Activated T-cell treated with anti-CD3 and anti-CD28 coated beads for 1 hour (primary cell): ENCODE data around the gene TCP10L.
"Not testable (repeated sequence)": the region's sequence is repeated elsewhere in the genome, so short reads cannot be mapped to it uniquely, and the experiment has no call there.

Experiments
- DNase-seq: peaks from one replicate; pipeline ENCODE4 v3.0.0-alpha.2; 2020; ENCODE audit warnings: low read depth

TCP10L gene

DNA sequence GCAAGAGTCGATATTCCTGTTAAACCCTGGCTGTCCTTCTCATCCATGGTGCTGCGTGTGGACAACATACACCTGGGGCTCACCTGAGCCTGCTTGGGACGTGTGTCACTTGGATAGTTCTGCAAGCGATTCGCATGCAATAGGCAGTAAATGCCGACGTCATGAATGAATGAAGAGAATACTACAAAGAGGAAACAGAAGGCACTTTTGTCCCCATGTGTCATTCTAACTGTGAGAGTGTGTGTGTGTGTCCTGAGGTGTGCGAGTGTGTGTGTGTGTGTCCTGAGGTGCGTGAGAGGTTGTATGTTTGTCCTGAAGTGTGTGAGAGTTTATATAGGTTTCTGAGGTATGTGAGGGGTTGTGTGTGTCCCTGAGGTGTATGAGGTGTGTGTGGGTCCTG lies 647 bp upstream of the TCP10L start:
- no peak for DNase-seq

- DNase-seq, result no peak
Measured at GRCh38 chr21:32584472-32584871, 851 bp downstream of the TCP10L start.

DNA sequence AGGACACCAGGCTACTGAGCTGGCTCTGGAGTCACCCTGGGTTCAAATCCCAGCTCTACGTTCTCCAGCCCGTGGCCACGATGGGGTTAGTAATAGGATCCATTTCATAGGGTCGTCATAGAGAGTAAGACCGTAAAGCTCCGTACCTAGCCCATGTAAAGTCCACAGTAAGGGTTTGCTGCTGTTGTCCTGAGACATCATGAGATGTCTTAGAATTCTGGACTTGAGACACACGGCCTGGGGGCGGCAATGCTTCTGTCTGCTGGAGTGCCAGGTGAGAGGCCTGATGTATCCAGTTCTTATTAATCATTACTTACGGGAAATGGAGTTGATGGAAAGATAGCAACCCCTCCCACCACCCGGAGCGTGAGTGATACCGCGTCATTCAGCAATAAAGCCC lies 3.6 kb downstream of the TCP10L start:
- DNase-seq, result no peak

GRCh38 chr21:32580949-32581348 lies 4.4 kb downstream of the TCP10L start:
- DNase-seq, result no peak

- no peak for DNase-seq
Measured at GRCh38 chr21:32578107-32578691, 7.1 kb downstream of the TCP10L start.

DNA sequence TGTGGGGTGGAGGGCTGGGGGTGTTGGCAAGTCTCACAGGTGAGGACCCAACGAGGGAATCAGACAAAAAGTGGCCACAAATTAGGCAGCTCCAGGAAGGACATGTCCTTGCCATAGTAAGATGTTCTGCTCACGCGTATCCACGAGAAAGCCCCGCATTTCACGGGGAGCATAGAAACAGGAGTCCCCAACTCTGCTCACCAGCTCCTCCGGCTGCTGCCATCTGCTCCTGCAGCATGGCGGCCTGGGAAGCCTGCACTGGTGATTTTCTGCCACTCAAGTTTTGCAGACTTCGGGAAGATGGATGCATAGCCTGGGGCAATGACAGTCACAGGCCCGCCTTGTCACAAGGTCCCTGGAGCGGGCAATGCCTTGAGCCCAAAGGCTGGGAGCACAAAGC lies 9.3 kb downstream of the TCP10L start:
- no peak for DNase-seq

DNA sequence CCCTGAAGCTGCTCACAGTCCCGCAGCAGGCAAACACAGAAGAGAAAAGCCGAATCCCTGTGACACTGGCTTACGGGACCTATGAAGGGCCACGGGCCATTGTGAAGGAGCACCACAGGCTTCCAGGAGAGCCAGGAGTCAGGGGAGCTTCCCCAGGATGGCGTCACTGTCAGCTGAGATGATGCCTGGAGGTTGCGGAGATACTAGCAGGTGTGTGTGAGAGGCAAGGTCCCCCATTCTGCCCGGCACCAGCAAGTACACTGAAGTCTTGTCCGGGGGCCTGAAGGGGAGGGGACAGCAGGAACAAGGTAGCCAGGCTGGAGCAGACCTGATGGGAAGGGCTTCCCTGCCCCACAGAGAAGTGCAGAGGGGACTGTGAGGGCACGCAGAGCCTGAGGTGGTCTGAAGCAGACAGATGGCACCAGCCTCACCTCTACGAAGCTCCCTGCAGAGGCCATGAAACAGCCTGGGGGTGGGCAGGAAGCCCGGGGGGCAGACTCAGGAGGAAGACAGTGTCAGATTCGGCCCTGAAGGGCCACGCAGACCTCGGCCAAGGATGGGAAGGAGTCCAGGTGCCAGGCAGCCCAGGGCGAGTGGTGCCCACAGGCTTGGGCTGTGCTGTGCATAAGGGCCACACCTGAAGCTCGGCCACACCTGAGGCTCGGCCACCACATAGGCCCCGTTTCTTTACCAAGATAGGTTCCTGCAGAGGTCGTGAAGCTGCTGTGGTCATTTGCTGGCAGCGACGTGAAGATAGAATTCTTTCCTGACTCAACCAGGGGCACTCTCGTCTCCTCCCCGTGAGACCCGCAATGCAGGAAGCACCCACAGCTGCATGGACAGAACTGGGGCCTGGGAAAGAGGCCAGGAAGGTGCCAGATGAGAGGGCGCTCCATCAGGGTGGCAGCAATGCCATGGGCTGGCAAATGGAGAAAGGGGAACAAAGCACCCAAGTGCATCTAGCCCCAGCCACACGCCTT lies 10.1 kb downstream of the TCP10L start:
- no peak for DNase-seq

DNA sequence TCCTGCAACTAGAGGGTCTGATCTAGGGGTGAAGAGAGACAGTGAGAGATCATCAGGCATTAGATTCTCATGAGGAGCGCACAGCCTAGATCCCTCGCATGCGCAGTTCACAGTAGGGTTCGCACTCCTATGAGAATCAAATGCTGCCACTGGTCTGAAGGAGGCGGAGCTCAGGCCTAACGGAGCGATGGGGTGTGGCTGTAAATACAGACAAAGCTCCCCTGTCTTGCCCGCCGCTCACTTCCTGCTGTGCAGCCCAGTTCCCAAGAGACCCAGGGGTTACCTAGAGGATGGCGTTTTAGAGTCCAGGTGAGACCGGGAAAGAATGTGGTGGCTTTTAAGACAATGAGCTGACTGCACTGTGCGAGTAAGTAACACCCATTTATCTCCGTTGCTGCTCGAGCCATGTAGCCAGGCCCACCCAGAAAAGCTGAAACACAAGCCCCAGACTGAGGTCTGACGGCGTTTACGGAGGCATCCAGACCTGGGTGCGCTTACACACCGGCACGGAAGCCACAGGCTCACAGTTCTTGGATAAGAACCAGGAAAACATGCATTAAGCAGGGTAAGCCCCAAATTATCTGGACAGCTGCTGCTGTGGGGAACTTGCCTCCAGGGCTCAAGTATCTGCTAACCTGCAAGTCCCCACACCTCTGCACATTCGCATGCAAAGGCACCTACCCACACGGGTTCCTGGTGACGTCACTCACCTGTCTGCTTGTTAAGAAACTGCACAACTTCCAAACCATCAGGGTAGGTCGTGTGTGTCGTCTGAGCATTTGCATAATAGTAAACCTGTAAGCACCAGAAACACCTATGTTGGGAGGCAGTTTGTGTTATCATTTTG lies 12.5 kb downstream of the TCP10L start:
- DNase-seq, result no peak

- DNase-seq, result no peak
Measured at GRCh38 chr21:32570456-32570855, 14.9 kb downstream of the TCP10L start.

DNA sequence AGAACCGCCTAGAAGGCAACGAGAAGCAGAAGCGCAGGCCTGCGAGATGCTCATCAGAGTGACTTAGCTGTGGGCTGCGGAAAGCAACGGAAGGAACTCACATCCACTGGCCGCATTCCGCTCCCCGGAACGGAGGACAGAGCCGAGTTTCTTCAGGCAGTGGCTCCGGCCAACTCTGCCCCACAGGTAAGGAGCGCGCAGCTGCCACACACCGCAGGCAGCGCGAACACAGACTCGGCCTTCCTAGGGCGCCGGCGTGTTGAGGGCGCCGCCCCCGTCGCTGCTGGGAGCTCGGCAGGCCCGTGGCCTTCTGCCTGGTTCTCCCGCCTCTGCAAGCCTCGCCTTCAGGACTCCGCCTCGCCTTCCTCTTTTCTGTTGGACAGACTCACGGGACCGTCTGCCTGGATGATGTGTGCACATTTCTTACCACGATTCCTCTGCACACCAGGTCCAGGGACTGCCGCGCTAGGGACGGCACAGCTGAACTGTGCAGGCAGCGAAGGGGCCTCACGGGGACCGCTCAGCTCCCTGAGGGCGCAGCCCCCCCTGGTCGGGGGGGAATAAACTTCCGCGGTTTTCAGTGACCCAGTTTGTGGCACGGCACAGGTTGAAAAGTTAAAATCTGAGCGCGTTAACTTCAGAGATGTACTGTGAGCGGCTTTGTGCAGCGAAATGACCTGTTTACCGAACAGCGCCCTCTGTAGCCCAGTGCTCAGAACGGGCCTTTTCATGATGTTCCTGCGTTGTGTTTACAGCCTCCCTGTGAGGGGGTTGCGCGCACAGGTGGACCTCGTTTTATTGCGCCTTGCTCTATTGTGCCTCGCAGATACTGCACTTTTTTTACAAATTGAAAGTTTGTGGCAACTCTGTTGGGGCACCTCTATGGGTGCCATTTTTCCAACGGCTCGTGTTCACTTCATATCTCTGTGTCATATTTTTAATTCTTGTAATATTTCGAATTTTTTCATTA lies 15.8 kb downstream of the TCP10L start:
- DNase-seq, result peak; percentile 80

DNA sequence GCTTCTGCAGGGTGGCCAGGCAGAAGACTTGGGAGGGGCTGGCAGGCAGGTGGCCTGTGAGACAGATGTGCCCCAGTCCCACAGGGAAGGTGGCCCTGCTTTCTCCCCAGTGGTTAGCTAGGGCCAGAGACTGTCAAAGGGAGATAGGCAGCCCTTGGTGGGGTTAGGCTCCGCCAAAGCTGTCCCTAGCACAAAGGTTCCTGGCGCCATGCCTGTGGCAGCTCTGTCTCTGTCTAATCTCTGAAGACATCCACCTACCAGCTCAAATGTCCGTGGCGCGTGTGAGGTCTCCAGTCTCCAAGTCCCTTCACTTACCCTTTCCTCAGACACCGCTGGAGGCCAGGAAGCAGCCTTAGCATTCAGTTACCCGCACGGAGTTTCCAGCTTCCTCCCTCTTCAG lies 17.7 kb downstream of the TCP10L start:
- no peak for DNase-seq

DNA sequence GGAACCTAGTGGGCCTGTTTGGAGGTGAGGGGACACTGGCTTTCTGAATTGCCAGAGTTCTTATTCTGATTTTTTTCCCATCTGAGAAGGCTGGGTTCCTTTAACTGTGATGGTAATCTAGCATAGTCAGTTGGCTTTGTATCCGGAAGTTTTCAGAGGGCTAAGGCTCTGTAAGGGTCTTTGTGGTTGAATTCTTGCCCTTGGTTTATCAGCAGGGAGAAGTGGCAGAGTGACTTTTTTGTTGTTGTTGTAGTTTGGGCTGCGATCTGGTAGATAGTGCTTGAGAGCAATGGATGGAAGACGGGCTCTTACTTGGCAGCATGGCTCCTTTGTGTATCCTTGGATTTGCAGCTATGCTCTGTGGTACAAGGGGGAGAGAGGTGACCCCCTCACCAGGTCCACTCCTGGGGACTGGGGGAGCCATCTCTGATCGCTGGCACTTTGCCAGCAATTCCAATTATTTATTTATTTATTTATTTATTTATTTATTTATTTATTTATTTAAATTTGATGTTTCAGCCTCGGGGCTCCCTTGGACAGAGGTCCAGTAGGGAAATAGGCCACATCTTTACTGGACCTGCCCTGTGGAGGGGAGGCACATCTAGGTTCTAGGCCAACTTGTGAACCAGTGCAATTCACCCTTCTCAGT lies 18.5 kb downstream of the TCP10L start:
- no peak for DNase-seq

- no peak for DNase-seq
Measured at GRCh38 chr21:32565856-32566465, 19.4 kb downstream of the TCP10L start.

DNA sequence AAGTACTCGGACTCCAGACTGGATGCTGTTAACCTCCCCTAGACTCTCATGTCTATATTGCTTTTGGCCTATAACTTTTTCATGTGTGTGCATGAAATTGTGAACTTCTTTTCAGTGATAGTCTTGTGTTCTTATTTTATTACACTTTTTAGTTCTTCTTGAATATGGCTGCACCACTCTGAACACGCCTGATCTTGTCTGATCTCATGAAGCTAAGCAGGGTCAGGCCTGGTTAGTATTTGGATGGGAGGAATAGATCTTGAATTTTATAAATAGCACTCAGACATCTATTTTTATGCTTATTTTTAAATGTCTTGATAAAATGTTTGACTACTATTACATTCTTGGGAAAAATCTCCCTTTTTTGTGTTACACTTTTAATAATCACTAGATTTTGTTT lies 22.4 kb downstream of the TCP10L start:
- DNase-seq, result no peak

GRCh38 chr21:32562426-32562825 lies 22.9 kb downstream of the TCP10L start:
- DNase-seq, result no peak

DNA sequence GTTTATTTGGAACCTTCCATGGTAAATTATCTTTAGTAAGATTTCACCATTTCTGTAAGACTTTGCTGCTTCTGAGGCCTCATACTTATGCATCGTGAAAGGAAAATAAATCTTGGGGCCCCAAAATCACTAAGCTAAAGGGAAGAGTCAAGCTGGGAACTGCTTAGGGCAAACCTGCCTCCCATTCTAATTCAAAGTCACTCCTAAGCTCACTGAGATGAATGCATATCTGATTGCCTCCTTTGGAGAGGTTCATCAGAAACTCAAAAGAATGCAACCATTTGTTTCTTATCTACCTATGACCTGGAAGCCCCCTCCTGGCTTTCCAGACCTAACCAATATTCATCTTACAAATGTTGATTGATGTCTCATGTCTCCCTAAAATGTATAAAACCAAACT lies 23.8 kb downstream of the TCP10L start:
- DNase-seq, result not testable (repeated sequence)

DNA sequence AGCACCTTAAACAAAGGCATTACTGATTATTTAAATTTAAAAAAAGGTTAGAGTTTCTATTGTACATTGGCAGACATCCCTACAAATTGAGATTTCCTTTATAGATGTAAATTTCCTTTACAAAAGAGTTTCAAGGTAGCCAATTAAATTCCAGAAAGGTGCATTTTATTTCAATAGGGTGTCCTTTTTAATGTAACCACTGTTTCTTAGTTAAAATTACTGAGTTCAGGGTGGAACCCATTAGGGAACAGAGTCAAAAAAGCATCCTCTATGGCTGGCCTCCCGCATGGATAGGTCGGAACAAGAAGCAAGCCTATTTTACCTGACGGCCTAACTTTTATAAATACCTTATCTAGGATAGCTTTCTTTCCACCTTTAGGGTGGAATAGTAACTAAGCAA lies 24.4 kb downstream of the TCP10L start:
- DNase-seq, result no peak

DNA sequence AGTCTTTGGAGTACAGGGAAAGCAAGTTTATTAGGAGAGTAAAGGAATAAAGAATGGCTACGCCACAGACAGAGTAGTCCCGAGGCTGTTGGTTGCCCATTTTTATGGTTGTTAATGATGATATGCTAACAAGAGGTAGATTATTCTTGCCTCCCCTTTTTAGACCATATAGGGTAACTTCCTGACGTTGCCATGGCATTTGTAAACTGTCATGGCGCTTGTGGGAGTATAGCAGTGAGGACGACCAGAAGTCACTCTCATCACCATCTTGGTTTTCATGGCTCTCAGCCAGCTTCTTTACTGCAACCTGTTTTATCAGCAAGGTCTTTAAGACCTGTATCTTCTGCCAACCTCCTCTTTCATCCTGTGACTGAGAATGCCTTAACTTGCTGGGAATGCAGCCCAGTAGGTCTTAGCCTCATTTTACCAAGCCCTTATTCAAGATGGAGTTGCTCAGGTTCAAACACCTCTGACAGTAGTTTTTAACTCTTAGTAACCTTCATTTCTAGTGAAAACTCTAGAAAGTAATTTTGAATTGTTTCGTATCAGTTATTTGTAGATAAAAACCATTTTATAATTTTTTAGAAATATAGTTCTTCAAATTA lies 26.2 kb downstream of the TCP10L start:
- no peak for DNase-seq

- DNase-seq, result no peak
Measured at GRCh38 chr21:32558106-32558505, 27.2 kb downstream of the TCP10L start.
